Endothelial cell of umbilical vein (primary cell): ENCODE results near the gene GPR161. TPM values are rescaled to one million over a fixed set of nuclear protein-coding genes. Genes with fewer than 3 reads are reported as not detected.

Source experiments
- BruUV-seq: library from RNA; stranded (reverse); fragments of 400-500 nt; replicated peaks from 2 replicates; lab custom pipeline; 2021; lab: Mats Ljungman, UMichigan
- CTCF ChIA-PET: fragments of 300-600, 350-600 bp; sonication (Branson Sonifier 250); formaldehyde crosslinking; loops from one replicate; lab custom pipeline; 2021; ENCODE audit warnings: antibody characterized with exemption, inconsistent platforms; lab: Charles Lee
- POLR2A ChIA-PET: fragments of 300-600, 350-600 bp; sonication (Branson Sonifier 250); formaldehyde crosslinking; loops from one replicate; lab custom pipeline; 2021; ENCODE audit warnings: antibody characterized with exemption, inconsistent platforms; lab: Charles Lee
- DNase-seq: peaks from one replicate; pipeline ENCODE4 v3.0.0-alpha.2; 2011; ENCODE audit warnings: low read depth, low spot score
- FAIRE-seq: peaks from 2 replicates; lab custom pipeline; 2011; peaks lifted over from hg19 to GRCh38; lab: Jason Lieb, UNC
- H2AFZ ChIP-seq: 2 replicates; pipeline ENCODE4 v1.6.0; 2012; ENCODE audit warnings: low read depth, low read length, control low read depth, inconsistent platforms
- H3K27ac ChIP-seq: 2 replicates; pipeline ENCODE4 v1.5.1; 2011; ENCODE audit warnings: low read depth, mild to moderate bottlenecking, control low read depth, low read length, moderate library complexity; ENCODE audit not compliant: insufficient read depth
- H3K27me3 ChIP-seq, 2 experiments: 2 replicates each; pipeline versions ENCODE4 v1.6.0 to v1.6.1; 2011; ENCODE audit warnings: low read length in 2 of 2, mixed read lengths in 1 of 2; ENCODE audit not compliant: control insufficient read depth in 2 of 2, insufficient read depth in 2 of 2
- H3K36me3 ChIP-seq, 2 experiments: 2 replicates in 1 of 2; 3 replicates in 1 of 2; pipeline ENCODE4 v1.5.1; 2011; ENCODE audit warnings: low read length in 2 of 2, mild to moderate bottlenecking in 1 of 2, moderate library complexity in 1 of 2; ENCODE audit not compliant: control insufficient read depth in 2 of 2, insufficient read depth in 2 of 2; ENCODE audit errors: extremely low read depth in 1 of 2
- H3K4me1 ChIP-seq: 3 replicates; pipeline ENCODE4 v1.5.1; 2011; ENCODE audit warnings: mild to moderate bottlenecking, low read length; ENCODE audit not compliant: control insufficient read depth, insufficient read depth; ENCODE audit errors: extremely low read depth
- H3K4me2 ChIP-seq: 2 replicates; pipeline ENCODE4 v1.6.1; 2011; ENCODE audit warnings: low read length, control low read depth, mixed read lengths; ENCODE audit not compliant: insufficient read depth
- H3K4me3 ChIP-seq, 3 experiments: fragments of 200-600 bp in 1 of 3; sonication (generic), shearing (Covaris generic) in 1 of 3; replicated peaks in 1 of 3; 2 replicates each; pipeline ENCODE4 v1.5.1; 2011 to 2016; ENCODE audit warnings: control low read depth in 3 of 3, low read length in 3 of 3, mild to moderate bottlenecking in 2 of 3, inconsistent platforms in 1 of 3, low read depth in 1 of 3, moderate library complexity in 1 of 3; ENCODE audit not compliant: insufficient read depth in 1 of 3
- H3K79me2 ChIP-seq: 2 replicates; pipeline ENCODE4 v1.6.0; 2012; ENCODE audit warnings: low read length, inconsistent platforms; ENCODE audit not compliant: control insufficient read depth, insufficient read depth
- H3K9ac ChIP-seq: replicated peaks from 2 replicates; pipeline ENCODE3; 2011; ENCODE audit warnings: low read length, control low read depth; ENCODE audit not compliant: insufficient read depth; ENCODE audit errors: extremely low read depth
- H3K9me1 ChIP-seq: replicated peaks from 3 replicates; pipeline ENCODE4 v1.6.0; 2011; ENCODE audit warnings: mild to moderate bottlenecking, low read length; ENCODE audit not compliant: control insufficient read depth, insufficient read depth; ENCODE audit errors: extremely low read depth
- H3K9me3 ChIP-seq: replicated peaks from 2 replicates; pipeline ENCODE4 v1.5.1; 2012; ENCODE audit warnings: low read length, inconsistent platforms; ENCODE audit not compliant: control insufficient read depth, insufficient read depth
- H4K20me1 ChIP-seq: replicated peaks from 2 replicates; pipeline ENCODE3; 2011; ENCODE audit warnings: mild to moderate bottlenecking, low read length; ENCODE audit not compliant: control insufficient read depth, insufficient read depth; ENCODE audit errors: extremely low read depth
- FOS ChIP-seq: IDR thresholded peaks from 2 replicates; pipeline ENCODE4 v1.6.1; 2011; ENCODE audit warnings: mild to moderate bottlenecking, low read length, moderate library complexity, borderline replicate concordance; ENCODE audit not compliant: insufficient read depth
- JUN ChIP-seq: IDR thresholded peaks from 2 replicates; pipeline ENCODE4 v1.6.1; 2011; ENCODE audit warnings: borderline replicate concordance, low read depth; ENCODE audit not compliant: insufficient read length, insufficient read depth
- MYC ChIP-seq: IDR thresholded peaks from one replicate; pipeline ENCODE4 v1.6.1; 2011; ENCODE audit warnings: mild to moderate bottlenecking, low read depth, low read length
- POLR2AphosphoS5 ChIP-seq: IDR thresholded peaks from 2 replicates; pipeline ENCODE4 v1.6.1; 2012; ENCODE audit warnings: low read depth, mild to moderate bottlenecking, control low read depth, low read length, moderate library complexity; ENCODE audit not compliant: insufficient read depth
- dilution Hi-C: fragments of 300-500 bp; cut with MboI; formaldehyde crosslinking; loops from one replicate; pipeline ENCODE4 v1.15.0; 2019; ENCODE audit warnings: low sequenced_read_pairs; ENCODE audit not compliant: extremely low pct_ligation_motif_present
- intact Hi-C: fragments of 100-400 bp; cut with micrococcal nuclease; formaldehyde crosslinking; loops from one replicate; pipeline ENCODE4 v1.10.0; 2022
- polyA plus RNA-seq, 4 experiments: library from polyadenylated mRNA; depleted of rRNA in 3 of 4; stranded (reverse) in 3 of 4; unstranded in 1 of 4; fragments of >200 nt; gene quantifications; 2 replicates each; pipeline versions ENCODE4 v1.2.1 to v1.2.3, GENCODE V29; 2011 to 2012; ENCODE audit warnings: missing spikeins in 1 of 4
- total RNA-seq: library from RNA; stranded (reverse); gene quantifications from 2 replicates; pipeline ENCODE4 v1.2.3, GENCODE V29; 2021
- TF ChIP-seq, protein P1 (sequence below), 2 donors: IDR thresholded peaks; 1 replicate in 1 of 2; 2 replicates in 1 of 2; pipeline ENCODE4 v1.5.1; 2011; ENCODE audit warnings: low read length in 2 of 2, mild to moderate bottlenecking in 2 of 2, moderate library complexity in 2 of 2, control low read depth in 1 of 2, inconsistent platforms in 1 of 2, low read depth in 1 of 2; ENCODE audit not compliant: insufficient read depth in 1 of 2; ENCODE audit errors: extremely low read depth in 1 of 2
- TF ChIP-seq, protein P2 (sequence below): IDR thresholded peaks from 2 replicates; pipeline ENCODE4 v1.6.1; 2011; ENCODE audit not compliant: insufficient read depth, insufficient read length

GPR161 gene
- total and polyA plus RNA-seq, 2 donors (not counting 3 experiments of a cell fraction or from before 2014, with no cell fraction given), result 34.7 to 36.5 TPM

- Histone ChIP-seq H4K20me1 (no peaks in the 10 kb centered on the region), H2AFZ (no peak overlapping the region), H3K4me1 (no peaks in the 10 kb centered on the region), H3K9me1 (no peaks in the 10 kb centered on the region), H3K9ac (no peak overlapping the region), H3K79me2 (no peaks in the 10 kb centered on the region), H3K4me2 (no peak overlapping the region), H3K27ac (no peak overlapping the region), H3K9me3 (no peaks in the 10 kb centered on the region), H3K36me3 (peaks cover 0 to 26% of the 10 kb centered on the region in 2 experiments), H3K27me3 (no peaks in the 10 kb centered on the region), H3K4me3 (no peak overlapping the region)
- no TSS peak for BruUV-seq
- DNase-seq (no peak), FAIRE-seq (no peak)
- intact Hi-C loops (no loop called here), dilution Hi-C loops (no loop called here)
- ChIA-PET CTCF (interaction anchor here (1.0 kb wide), 1 partner anchor 17 kb away, joined by 3 read pairs; no protein-coding TSS in a partner anchor), POLR2A (no interaction called here)
- no peak for TF ChIP-seq JUN
These were observed 37.4 kb downstream of the GPR161 start for GRCh38 chr1:168099337-168099801.

GRCh38 chr1:168098534-168099320 lies 38.0 kb downstream of the GPR161 start:
- H3K9ac ChIP-seq, result no peak overlapping the region
- FAIRE-seq (no peak), DNase-seq (no peak)
- no peak overlapping the region for H2AFZ ChIP-seq
- TF ChIP-seq POLR2AphosphoS5 (no peak), JUN (no peak), MYC (no peak), FOS (no peak)
- TF ChIP-seq, protein P1, sequence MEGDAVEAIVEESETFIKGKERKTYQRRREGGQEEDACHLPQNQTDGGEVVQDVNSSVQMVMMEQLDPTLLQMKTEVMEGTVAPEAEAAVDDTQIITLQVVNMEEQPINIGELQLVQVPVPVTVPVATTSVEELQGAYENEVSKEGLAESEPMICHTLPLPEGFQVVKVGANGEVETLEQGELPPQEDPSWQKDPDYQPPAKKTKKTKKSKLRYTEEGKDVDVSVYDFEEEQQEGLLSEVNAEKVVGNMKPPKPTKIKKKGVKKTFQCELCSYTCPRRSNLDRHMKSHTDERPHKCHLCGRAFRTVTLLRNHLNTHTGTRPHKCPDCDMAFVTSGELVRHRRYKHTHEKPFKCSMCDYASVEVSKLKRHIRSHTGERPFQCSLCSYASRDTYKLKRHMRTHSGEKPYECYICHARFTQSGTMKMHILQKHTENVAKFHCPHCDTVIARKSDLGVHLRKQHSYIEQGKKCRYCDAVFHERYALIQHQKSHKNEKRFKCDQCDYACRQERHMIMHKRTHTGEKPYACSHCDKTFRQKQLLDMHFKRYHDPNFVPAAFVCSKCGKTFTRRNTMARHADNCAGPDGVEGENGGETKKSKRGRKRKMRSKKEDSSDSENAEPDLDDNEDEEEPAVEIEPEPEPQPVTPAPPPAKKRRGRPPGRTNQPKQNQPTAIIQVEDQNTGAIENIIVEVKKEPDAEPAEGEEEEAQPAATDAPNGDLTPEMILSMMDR (IDR thresholded peaks at IDR 0.05; ENCODE audit: extremely low read depth in 1 of 2, insufficient read depth in 1 of 2, low read depth in 1 of 2, low read length in 2 of 2), result no peak
- TF ChIP-seq, protein P2, sequence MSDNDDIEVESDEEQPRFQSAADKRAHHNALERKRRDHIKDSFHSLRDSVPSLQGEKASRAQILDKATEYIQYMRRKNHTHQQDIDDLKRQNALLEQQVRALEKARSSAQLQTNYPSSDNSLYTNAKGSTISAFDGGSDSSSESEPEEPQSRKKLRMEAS, result no peak
- H3K4me3 ChIP-seq, result no peak overlapping the region
- ChIA-PET POLR2A (no interaction called here), CTCF (interaction anchor here (1.0 kb wide), 1 partner anchor 16 kb away, joined by 3 read pairs; no protein-coding TSS in a partner anchor)
- BruUV-seq, result no TSS peak
- no peak overlapping the region for H3K27ac ChIP-seq
- H3K27me3 ChIP-seq, result no peaks in the 10 kb centered on the region
- no peaks in the 10 kb centered on the region for H3K4me1 ChIP-seq
- H3K9me3 ChIP-seq, result no peaks in the 10 kb centered on the region
- H4K20me1 ChIP-seq, result no peaks in the 10 kb centered on the region
- intact Hi-C loops (loop anchor here (1.0 kb wide), 1 partner anchor 30 kb away; no protein-coding TSS in a partner anchor), dilution Hi-C loops (no loop called here)
- H3K36me3 ChIP-seq, result peaks cover 0 to 24% of the 10 kb centered on the region in 2 experiments
- no peaks in the 10 kb centered on the region for H3K9me1 ChIP-seq
- H3K4me2 ChIP-seq, result no peak overlapping the region
- no peaks in the 10 kb centered on the region for H3K79me2 ChIP-seq
